Heart right ventricle (tissue), 16 donors: Measurements from ENCODE around the gene TMEM109. TPM values are rescaled to one million over a fixed set of nuclear protein-coding genes. Genes with fewer than 3 reads are reported as not detected.

Source experiments
- ATAC-seq, 8 donors: fragments of 200-7000 bp; cut with Tn5 transposase; one replicate each; pipeline ENCODE4 v1.9.1; 2020; ENCODE audit warnings: mild to moderate bottlenecking in 8 of 8, moderate library complexity in 8 of 8, moderate number of reproducible peaks in 1 of 8
- DNase-seq, 2 donors: peaks; one replicate each; pipeline ENCODE4 v3.0.0-alpha.2; 2020
- H3K27ac ChIP-seq, 10 donors: fragments of 200-600 bp; sonication (generic) in 2 of 10; one replicate each; pipeline versions ENCODE4 v1.5.0 to v1.8.0; 2020 to 2022; ENCODE audit warnings: mild to moderate bottlenecking in 3 of 10
- H3K27me3 ChIP-seq, 7 donors: fragments of 200-600 bp; one replicate each; pipeline ENCODE4 v1.8.0; 2021 to 2022; ENCODE audit warnings: mild to moderate bottlenecking in 2 of 7
- H3K36me3 ChIP-seq, 9 donors: fragments of 200-600 bp; sonication (generic) in 1 of 9; one replicate each; pipeline versions ENCODE4 v1.5.0 to v1.8.0; 2020 to 2022; ENCODE audit warnings: mild to moderate bottlenecking in 2 of 9
- H3K4me1 ChIP-seq, 9 donors: fragments of 200-600 bp; sonication (generic) in 1 of 9; one replicate each; pipeline versions ENCODE4 v1.5.0 to v1.8.0; 2020 to 2022; ENCODE audit warnings: mild to moderate bottlenecking in 4 of 9
- H3K4me3 ChIP-seq, 10 donors: fragments of 200-600 bp; sonication (generic) in 2 of 10; one replicate each; pipeline versions ENCODE4 v1.5.0 to v1.8.0; 2020 to 2022; ENCODE audit warnings: mild to moderate bottlenecking in 7 of 10, moderate library complexity in 2 of 10
- H3K9me3 ChIP-seq, 11 donors: fragments of 200-600 bp in 10 of 11; sonication (generic) in 2 of 11; one replicate each; pipeline versions ENCODE4 v1.5.0 to v1.8.0; 2013 to 2022; ENCODE audit warnings: mild to moderate bottlenecking in 2 of 11, control low read depth in 1 of 11, moderate library complexity in 1 of 11
- WGBS, 2 donors: extraction: QIAGEN DNeasy Blood & Tissue Kit; methylation state at CpG; one replicate each; pipeline ENCODE4 v1.1.7; 2013; ENCODE audit warnings: inconsistent platforms in 1 of 2; 5-methylcytosine and 5-hydroxymethylcytosine counted together
- intact Hi-C, 10 donors: fragments of 100-400 bp; cut with DNase I; formaldehyde crosslinking; loops; one replicate each; pipeline versions ENCODE4 v1.11.1 to v1.14.2; 2022
- polyA plus RNA-seq, 2 donors: library from polyadenylated mRNA; stranded (reverse); fragments of 200-250 nt; gene quantifications; one replicate each; pipeline ENCODE4 v1.2.3, GENCODE V29; 2013
- total RNA-seq, 10 donors: library from RNA; stranded (reverse); fragmentation: NEBNext Ultra II Directional in 3 of 10; extraction: Animal tissue kit (Norgen Biotek cat#: 25700) in 3 of 10; gene quantifications; one replicate each; pipeline versions ENCODE4 v1.2.1 to v1.2.4, GENCODE V29; 2021 to 2023
- TF ChIP-seq, protein P1 (sequence below), 9 donors: fragments of 200-600 bp; sonication (generic) in 2 of 9; IDR thresholded peaks; one replicate each; pipeline versions ENCODE4 v1.5.0 to v1.8.0; 2021 to 2022; ENCODE audit warnings: antibody characterized with exemption in 9 of 9, mild to moderate bottlenecking in 5 of 9, moderate library complexity in 1 of 9
- donor health status: Arrhythmogenic right ventricular cardiomyopathy.
- donor health status: ischemic (EF 13 %, LVEDD 7.1; RV severe dilation, severe dysfunction).
- donor health status: healthy with polysubstance abuse.
- donor health status: DM: no; HTN: yes; CAD: no.
- donor health status: DM: no; HTN: no; CAD: no.
- donor health status: ischemic (EF 25% LVEDD 6.9; RV normal size, moderate dysfunction).
- donor health status: ischemic (EF 25% LVEDD 5.7; RV mildly dilated, moderate dysfunction).
- donor health status: healthy.
- donor health status: DM: yes; HTN: yes; CAD: no.
- donor health status: Ischemic cardiomyopathy.
- donor health status: ischemic (EF 35%, LVEDD 5.7; RV mildly dilated, moderate dysfunction).
- donor health status: nonischemic (EF 11% LVEDD 7.7; RV severe dilation, severe dysfunction).
- donor health status: DM: yes; HTN: yes; CAD: no.
- donor health status: PGD.
- donor health status: ischemic (EF 29% LVEDD 5.4; RV normal size, mild dysfunction).
- donor health status: nonischemic (EF 23%, LVEDD 6.1; RV moderate dilation, normal function).

Gene TMEM109
- total and polyA plus RNA-seq, 12 donors: 53.3 to 121 (median 92.7) TPM

DNA sequence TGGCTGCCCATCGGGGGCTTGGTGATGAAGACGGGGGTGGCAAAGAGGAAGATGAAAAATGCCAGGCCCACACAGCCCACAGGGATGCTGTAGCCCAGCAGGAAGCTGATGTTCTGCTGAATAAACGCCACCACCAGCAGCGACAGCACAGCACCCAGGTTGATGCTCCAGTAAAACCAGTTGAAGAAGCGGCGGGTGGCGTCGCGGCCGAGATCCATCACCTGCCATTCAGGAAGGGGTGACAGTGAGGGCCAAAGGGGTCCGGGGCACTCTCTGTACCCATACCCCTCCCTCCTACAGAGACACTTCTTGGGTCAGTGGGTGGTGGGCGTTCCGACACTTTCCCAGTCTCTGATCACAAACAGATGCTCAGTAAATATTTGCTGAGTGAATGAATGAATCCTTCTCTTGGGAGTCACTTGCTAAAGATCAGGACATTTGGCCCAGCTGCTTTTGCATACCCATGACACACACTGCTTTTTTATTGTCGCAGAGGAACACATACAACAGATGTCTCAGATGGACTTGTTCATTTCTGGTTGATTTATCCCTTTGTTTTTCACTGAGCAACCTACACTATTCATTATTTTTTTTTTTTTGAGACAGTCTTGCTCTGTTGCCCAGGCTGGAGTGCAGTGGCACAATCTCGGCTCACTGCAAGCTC, 32.8 kb downstream of the TMEM109 start:
- intact Hi-C loops: no loop called here
- DNase-seq (no peak), ATAC-seq (no peak)
- TF ChIP-seq, protein P1, sequence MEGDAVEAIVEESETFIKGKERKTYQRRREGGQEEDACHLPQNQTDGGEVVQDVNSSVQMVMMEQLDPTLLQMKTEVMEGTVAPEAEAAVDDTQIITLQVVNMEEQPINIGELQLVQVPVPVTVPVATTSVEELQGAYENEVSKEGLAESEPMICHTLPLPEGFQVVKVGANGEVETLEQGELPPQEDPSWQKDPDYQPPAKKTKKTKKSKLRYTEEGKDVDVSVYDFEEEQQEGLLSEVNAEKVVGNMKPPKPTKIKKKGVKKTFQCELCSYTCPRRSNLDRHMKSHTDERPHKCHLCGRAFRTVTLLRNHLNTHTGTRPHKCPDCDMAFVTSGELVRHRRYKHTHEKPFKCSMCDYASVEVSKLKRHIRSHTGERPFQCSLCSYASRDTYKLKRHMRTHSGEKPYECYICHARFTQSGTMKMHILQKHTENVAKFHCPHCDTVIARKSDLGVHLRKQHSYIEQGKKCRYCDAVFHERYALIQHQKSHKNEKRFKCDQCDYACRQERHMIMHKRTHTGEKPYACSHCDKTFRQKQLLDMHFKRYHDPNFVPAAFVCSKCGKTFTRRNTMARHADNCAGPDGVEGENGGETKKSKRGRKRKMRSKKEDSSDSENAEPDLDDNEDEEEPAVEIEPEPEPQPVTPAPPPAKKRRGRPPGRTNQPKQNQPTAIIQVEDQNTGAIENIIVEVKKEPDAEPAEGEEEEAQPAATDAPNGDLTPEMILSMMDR (IDR thresholded peaks at IDR 0.05): no peak
- 83 to 91% methylated on average over 15 of the region's 15 CpGs for WGBS, 2 donors
- H3K27me3 ChIP-seq: peaks cover 0 to 10% (median 5%) of the 10 kb centered on the region in 7 donors
- H3K9me3 ChIP-seq: no peaks in the 10 kb centered on the region
- H3K36me3 ChIP-seq: peaks cover 0 to 50% (median 0%) of the 10 kb centered on the region in 9 donors
- H3K4me1 ChIP-seq: peaks cover 0 to 61% (median 31%) of the 10 kb centered on the region in 9 donors
- H3K4me3 ChIP-seq: no peak overlapping the region
- no peak overlapping the region for H3K27ac ChIP-seq

DNA sequence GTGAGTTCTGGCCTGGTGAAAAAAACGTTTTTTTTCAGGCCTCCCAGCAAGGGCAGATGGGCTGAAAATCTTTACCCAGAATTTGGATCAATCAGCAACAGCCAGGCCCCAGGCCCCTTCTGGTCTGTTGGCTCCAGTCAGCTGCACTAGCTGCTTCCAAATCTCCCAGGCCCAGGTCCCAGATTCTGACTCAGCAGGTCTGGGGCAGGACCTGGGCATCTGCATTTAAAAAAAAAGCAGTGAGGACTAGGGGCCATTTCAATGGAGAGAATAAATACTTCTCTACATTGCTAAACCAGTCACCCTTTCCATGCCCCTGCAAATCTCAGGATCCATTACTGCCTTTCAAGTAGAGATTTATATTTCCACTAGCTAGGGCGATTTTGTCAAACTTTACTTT, 33.7 kb downstream of the TMEM109 start:
- 50 to 53% methylated on average over 2 of the region's 2 CpGs for WGBS, 2 donors
- intact Hi-C loops: no loop called here
- H3K4me1 ChIP-seq: peaks cover 0 to 64% (median 26%) of the 10 kb centered on the region in 9 donors

DNA sequence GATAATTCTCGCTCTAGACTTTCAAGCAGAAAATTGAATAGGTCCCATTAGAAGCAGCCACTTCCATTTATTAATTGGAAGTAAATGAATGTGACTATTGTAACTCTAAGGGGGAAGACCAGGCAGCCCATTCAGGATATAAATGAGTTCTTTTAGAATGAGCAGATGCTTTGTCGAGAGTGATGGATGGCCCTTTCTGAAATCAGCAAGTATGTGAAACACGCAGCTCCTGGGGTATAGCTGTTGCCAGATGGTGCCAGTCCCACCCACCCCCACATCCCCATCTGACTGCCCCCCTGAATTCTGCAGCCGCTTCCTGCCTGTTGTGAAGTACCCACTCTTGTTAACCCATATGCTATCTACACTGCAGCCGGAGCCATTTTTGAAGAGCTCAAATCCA, 34.3 kb downstream of the TMEM109 start:
- intact Hi-C loops: no loop called here
- no peaks in the 10 kb centered on the region for H3K9me3 ChIP-seq
- no peak overlapping the region for H3K27ac ChIP-seq
- peaks cover 0 to 68% (median 29%) of the 10 kb centered on the region in 9 donors for H3K4me1 ChIP-seq
- TF ChIP-seq, protein P1 (IDR thresholded peaks at IDR 0.05): no peak
- H3K27me3 ChIP-seq: peaks cover 0 to 10% (median 5%) of the 10 kb centered on the region in 7 donors
- H3K36me3 ChIP-seq: peaks cover 0 to 37% (median 0%) of the 10 kb centered on the region in 9 donors
- no peak overlapping the region for H3K4me3 ChIP-seq
- no peak for DNase-seq
- ATAC-seq: no peak
- WGBS, 2 donors: 84 to 86% methylated on average over 5 of the region's 5 CpGs

More for the DNA sequence above, 33.7 kb downstream of the TMEM109 start:
- Histone ChIP-seq H3K4me3 (no peak overlapping the region), H3K27ac (no peak overlapping the region), H3K27me3 (peaks cover 0 to 10% (median 5%) of the 10 kb centered on the region in 7 donors), H3K9me3 (no peaks in the 10 kb centered on the region), H3K36me3 (peaks cover 0 to 41% (median 0%) of the 10 kb centered on the region in 9 donors)
- no peak for ATAC-seq
- TF ChIP-seq, protein P1 (IDR thresholded peaks at IDR 0.05): no peak
- DNase-seq: no peak

DNA sequence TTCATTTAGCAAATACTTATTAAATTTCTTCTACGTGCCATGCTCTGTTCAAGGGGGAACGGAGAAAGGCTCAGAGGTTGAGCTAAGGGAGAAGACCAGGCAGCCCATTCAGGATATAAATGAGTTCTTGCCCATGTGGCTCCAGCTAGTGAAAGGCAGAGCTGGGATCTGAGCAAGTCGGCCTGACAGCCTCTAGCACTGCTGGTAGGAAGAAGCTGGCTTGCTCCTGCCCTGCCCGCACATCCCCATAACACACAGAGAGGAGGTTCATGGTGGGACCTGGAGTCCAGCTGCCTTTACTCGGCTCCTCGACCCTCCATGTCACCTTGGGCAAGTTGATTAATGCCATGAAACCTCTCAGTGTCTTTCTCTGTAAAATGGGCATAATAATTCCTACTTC, 36.1 kb downstream of the TMEM109 start:
- H3K4me1 ChIP-seq: peaks cover 0 to 76% (median 29%) of the 10 kb centered on the region in 9 donors
- intact Hi-C loops: loop anchor here in 3 of 10 donors (5.0 kb wide), 2 partner anchors 33 to 43 kb away; partner anchors contain the start of gene PRPF19 (in 1 of the 3)
- peak overlapping the region; percentile 3 to 72 (median 56) for H3K4me3 ChIP-seq
- peaks cover 0 to 23% (median 0%) of the 10 kb centered on the region in 9 donors for H3K36me3 ChIP-seq
- peak overlapping the region in 8 of 10 donors; percentile 13 to 96 (median 87) for H3K27ac ChIP-seq
- DNase-seq (no peak), ATAC-seq (no peak)
- H3K27me3 ChIP-seq: peaks cover 0 to 10% (median 5%) of the 10 kb centered on the region in 7 donors
- TF ChIP-seq, protein P1 (IDR thresholded peaks at IDR 0.05): no peak
- 67 to 74% methylated on average over 6 of the region's 6 CpGs for WGBS, 2 donors
- H3K9me3 ChIP-seq: no peaks in the 10 kb centered on the region
